Ovary (tissue), 3 donors: ENCODE results near the gene KRT85.

Source experiments
- CTCF ChIP-seq, 3 donors: fragments of 450-650 bp in 2 of 3; fragments of 200-600 bp in 1 of 3; IDR thresholded peaks; one replicate each; pipeline versions ENCODE4 v1.5.1 to v1.8.0; 2016 to 2022; ENCODE audit warnings: antibody characterized with exemption in 3 of 3, mild to moderate bottlenecking in 1 of 3
- POLR2A ChIP-seq: fragments of 450-650 bp; IDR thresholded peaks from one replicate; pipeline ENCODE4 v1.6.1; 2017; ENCODE audit warnings: antibody characterized with exemption, mild to moderate bottlenecking, moderate library complexity
- donor health status: DM: no; HTN: no; CAD: no.

- no peak for TF ChIP-seq CTCF (IDR thresholded peaks at IDR 0.05)
- no peak for TF ChIP-seq POLR2A
Observed at GRCh38 chr12:52342781-52343490, 24.3 kb downstream of the KRT85 start.
